ENCODE data around the gene ODF2. TPM values are rescaled to one million over a fixed set of nuclear protein-coding genes. Genes with fewer than 3 reads are reported as not detected.

ODF2 gene
- total and polyA plus RNA-seq, 2 of the 13 experiments (the other 11 are each of a cell fraction or from before 2014, with no cell fraction given): 9.8 to 31.3 TPM

DNA sequence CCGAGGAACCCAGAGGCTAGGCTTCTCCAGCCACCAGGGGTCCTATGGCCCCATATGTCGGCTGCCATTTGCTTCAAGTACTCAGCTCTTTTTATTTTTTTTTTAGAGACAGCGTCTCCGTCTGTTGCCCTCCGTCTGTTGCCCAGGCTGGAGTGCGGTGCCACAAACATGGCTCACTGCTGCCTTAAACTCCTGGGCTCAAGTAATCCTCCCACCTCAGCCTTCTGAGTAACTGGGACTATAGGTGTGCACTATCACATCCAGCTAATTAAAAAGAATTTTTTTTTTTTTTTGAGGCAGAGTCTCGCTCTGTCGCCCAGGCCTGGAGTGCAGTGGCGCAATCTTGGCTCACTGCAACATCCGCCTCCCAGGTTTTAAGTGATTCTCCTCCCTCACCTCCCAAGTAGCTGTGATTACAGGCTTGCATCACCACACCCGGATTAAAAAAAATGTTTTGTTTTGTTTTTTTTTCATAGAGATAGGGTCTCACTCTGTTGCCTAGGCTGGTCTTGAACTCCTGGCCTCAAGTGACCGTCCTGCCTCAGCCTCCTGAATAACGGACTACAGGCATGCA lies 26.2 kb upstream of the ODF2 start (continued):
- TF ChIP-seq, protein P1, sequence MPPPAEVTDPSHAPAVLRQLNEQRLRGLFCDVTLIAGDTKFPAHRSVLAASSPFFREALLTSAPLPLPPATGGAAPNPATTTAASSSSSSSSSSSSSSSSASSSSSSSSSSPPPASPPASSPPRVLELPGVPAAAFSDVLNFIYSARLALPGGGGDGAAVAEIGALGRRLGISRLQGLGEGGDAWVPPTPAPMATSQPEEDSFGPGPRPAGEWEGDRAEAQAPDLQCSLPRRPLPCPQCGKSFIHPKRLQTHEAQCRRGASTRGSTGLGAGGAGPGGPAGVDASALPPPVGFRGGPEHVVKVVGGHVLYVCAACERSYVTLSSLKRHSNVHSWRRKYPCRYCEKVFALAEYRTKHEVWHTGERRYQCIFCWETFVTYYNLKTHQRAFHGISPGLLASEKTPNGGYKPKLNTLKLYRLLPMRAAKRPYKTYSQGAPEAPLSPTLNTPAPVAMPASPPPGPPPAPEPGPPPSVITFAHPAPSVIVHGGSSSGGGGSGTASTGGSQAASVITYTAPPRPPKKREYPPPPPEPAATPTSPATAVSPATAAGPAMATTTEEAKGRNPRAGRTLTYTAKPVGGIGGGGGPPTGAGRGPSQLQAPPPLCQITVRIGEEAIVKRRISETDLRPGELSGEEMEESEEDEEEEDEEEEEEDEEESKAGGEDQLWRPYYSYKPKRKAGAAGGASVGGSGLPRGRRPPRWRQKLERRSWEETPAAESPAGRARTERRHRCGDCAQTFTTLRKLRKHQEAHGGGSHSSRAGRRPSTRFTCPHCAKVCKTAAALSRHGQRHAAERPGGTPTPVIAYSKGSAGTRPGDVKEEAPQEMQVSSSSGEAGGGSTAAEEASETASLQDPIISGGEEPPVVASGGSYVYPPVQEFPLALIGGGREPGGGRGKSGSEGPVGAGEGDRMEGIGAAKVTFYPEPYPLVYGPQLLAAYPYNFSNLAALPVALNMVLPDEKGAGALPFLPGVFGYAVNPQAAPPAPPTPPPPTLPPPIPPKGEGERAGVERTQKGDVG (CRISPR knock-in tag; IDR thresholded peaks at IDR 0.05; ENCODE audit: borderline replicate concordance): no peak
- TF ChIP-seq, protein P2, sequence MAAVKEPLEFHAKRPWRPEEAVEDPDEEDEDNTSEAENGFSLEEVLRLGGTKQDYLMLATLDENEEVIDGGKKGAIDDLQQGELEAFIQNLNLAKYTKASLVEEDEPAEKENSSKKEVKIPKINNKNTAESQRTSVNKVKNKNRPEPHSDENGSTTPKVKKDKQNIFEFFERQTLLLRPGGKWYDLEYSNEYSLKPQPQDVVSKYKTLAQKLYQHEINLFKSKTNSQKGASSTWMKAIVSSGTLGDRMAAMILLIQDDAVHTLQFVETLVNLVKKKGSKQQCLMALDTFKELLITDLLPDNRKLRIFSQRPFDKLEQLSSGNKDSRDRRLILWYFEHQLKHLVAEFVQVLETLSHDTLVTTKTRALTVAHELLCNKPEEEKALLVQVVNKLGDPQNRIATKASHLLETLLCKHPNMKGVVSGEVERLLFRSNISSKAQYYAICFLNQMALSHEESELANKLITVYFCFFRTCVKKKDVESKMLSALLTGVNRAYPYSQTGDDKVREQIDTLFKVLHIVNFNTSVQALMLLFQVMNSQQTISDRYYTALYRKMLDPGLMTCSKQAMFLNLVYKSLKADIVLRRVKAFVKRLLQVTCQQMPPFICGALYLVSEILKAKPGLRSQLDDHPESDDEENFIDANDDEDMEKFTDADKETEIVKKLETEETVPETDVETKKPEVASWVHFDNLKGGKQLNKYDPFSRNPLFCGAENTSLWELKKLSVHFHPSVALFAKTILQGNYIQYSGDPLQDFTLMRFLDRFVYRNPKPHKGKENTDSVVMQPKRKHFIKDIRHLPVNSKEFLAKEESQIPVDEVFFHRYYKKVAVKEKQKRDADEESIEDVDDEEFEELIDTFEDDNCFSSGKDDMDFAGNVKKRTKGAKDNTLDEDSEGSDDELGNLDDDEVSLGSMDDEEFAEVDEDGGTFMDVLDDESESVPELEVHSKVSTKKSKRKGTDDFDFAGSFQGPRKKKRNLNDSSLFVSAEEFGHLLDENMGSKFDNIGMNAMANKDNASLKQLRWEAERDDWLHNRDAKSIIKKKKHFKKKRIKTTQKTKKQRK (IDR thresholded peaks at IDR 0.05; ENCODE audit: low read length): no peak

DNA sequence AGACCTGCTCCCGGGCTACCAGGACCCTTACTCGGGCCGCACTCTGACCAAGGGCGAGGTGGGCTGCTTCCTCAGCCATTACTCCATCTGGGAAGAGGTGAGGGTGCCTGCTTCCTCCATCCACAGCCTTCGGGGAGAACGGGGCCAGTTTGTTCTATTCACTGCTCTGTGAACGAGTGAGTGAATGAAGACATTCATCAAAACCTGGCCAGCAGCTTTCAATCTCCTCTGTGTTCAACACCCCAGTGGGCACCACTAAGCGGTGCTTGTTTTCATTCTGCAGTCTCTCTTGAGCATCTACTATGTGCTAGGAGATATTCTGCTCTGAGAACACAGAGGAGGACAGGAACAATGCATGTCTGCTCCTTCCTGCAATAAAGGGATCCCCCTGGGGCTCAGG lies 24.6 kb upstream of the ODF2 start:
- intact Hi-C loops (cut with micrococcal nuclease; ENCODE audit: unreplicated experiment): no loop called here
- 100% methylated on average over 4 of the region's 8 CpGs for WGBS (ENCODE audit: low lambda C conversion rate)
- Histone ChIP-seq H3K4me1 (ENCODE audit: insufficient read depth, low read length) (no peaks in the 10 kb centered on the region), H4K20me1 (ENCODE audit: insufficient read depth, low read length) (no peaks in the 10 kb centered on the region), H3K79me2 (ENCODE audit: insufficient read depth, low read length) (no peaks in the 10 kb centered on the region), H3K4me3 (replicated peaks in 1 of 3; ENCODE audit: insufficient read depth in 1 of 3, low read depth in 2 of 3, low read length in 3 of 3) (no peak overlapping the region), H3K9ac (ENCODE audit: insufficient read depth, low read depth, low read length) (no peak overlapping the region), H3K4me2 (ENCODE audit: low read depth, low read length) (no peak overlapping the region), H3K27me3 (ENCODE audit: control insufficient read depth in 1 of 2, insufficient read depth in 2 of 2, low read length in 2 of 2) (no peaks in the 10 kb centered on the region), H2AFZ (ENCODE audit: low read length) (no peak overlapping the region), H3K9me3 (ENCODE audit: low read length) (no peaks in the 10 kb centered on the region), H3K27ac (ENCODE audit: extremely low read length, insufficient read depth, low read length) (no peak overlapping the region), H3K36me3 (replicated peaks in 1 of 2; ENCODE audit: control insufficient read depth in 1 of 2, insufficient read depth in 2 of 2, low read length in 2 of 2) (no peaks in the 10 kb centered on the region)
- no peak for TF ChIP-seq EHMT2 (IDR thresholded peaks at IDR 0.05; ENCODE audit: borderline replicate concordance, low read depth, low read length)
- TF ChIP-seq ZNF577 (CRISPR knock-in tag; IDR thresholded peaks at IDR 0.05; ENCODE audit: borderline replicate concordance, low read depth): no peak
- TF ChIP-seq ZNF564 (CRISPR knock-in tag; IDR thresholded peaks at IDR 0.05): no peak
- TF ChIP-seq, protein P3, sequence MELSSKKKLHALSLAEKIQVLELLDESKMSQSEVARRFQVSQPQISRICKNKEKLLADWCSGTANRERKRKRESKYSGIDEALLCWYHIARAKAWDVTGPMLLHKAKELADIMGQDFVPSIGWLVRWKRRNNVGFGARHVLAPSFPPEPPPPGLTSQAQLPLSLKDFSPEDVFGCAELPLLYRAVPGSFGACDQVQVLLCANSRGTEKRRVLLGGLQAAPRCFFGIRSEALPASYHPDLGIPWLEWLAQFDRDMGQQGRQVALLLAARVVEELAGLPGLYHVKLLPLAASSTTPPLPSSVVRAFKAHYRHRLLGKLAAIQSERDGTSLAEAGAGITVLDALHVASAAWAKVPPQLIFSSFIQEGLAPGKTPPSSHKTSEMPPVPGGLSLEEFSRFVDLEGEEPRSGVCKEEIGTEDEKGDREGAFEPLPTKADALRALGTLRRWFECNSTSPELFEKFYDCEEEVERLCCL (CRISPR knock-in tag; IDR thresholded peaks at IDR 0.05; ENCODE audit: borderline replicate concordance): no peak
- no peak for TF ChIP-seq CBX2 (IDR thresholded peaks at IDR 0.05; ENCODE audit: low read depth, low read length)
- TF ChIP-seq CBX2 (CRISPR knock-in tag; IDR thresholded peaks at IDR 0.05; ENCODE audit: low read depth): no peak
- TF ChIP-seq ZNF773 (CRISPR knock-in tag; IDR thresholded peaks at IDR 0.05; ENCODE audit: borderline replicate concordance): no peak
- no peak for TF ChIP-seq CAMTA2 (CRISPR knock-in tag; IDR thresholded peaks at IDR 0.05; ENCODE audit: borderline replicate concordance)
- TF ChIP-seq, protein P4, sequence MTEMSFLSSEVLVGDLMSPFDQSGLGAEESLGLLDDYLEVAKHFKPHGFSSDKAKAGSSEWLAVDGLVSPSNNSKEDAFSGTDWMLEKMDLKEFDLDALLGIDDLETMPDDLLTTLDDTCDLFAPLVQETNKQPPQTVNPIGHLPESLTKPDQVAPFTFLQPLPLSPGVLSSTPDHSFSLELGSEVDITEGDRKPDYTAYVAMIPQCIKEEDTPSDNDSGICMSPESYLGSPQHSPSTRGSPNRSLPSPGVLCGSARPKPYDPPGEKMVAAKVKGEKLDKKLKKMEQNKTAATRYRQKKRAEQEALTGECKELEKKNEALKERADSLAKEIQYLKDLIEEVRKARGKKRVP (CRISPR knock-in tag; IDR thresholded peaks at IDR 0.05): no peak
- no peak for TF ChIP-seq SALL2 (CRISPR knock-in tag; IDR thresholded peaks at IDR 0.05)
- no TSS peak for BruUV-seq (replicated peaks)
- FAIRE-seq (no peak), ATAC-seq (no peak), DNase-seq (ENCODE audit: low spot score) (no peak)
- ChIA-PET CTCF (ENCODE audit: low intra/inter-chr PET ratio, low total read pairs) (no interaction called here), POLR2A (no interaction called here)
- in situ Hi-C loops (cut with HindIII; ENCODE audit: extremely low pct_ligation_motif_present, low pct_unique_long_range_greater_than_20kb): no loop called here

All from HepG2 (cell line).